T-helper 1 cell (primary cell): Measurements from ENCODE around the gene TMEM132D.
"Not testable (repeated sequence)": the region's sequence is repeated elsewhere in the genome, so short reads cannot be mapped to it uniquely, and the experiment has no call there.

Experiments used
- DNase-seq, 5 donors: peaks; one replicate each; pipeline ENCODE4 v3.0.0-alpha.2; 2012 to 2020

The TMEM132D gene

GRCh38 chr12:129571901-129572494 is 331.8 kb downstream of the TMEM132D start:
- DNase-seq, result no peak

GRCh38 chr12:129570796-129571400 is 332.9 kb downstream of the TMEM132D start:
- no peak for DNase-seq

GRCh38 chr12:129566800-129567199 is 337.0 kb downstream of the TMEM132D start:
- no peak for DNase-seq

GRCh38 chr12:129564768-129565167 is 339.1 kb downstream of the TMEM132D start:
- no peak for DNase-seq

- no peak for DNase-seq
Observed at GRCh38 chr12:129563266-129563665, 340.6 kb downstream of the TMEM132D start.

- no peak for DNase-seq
Observed at GRCh38 chr12:129561304-129561703, 342.5 kb downstream of the TMEM132D start.

GRCh38 chr12:129559776-129560175 is 344.0 kb downstream of the TMEM132D start:
- no peak for DNase-seq

- no peak for DNase-seq
Observed at GRCh38 chr12:129558036-129558435, 345.8 kb downstream of the TMEM132D start.

GRCh38 chr12:129556082-129556481 is 347.7 kb downstream of the TMEM132D start:
- DNase-seq, result no peak

- no peak for DNase-seq
Observed at GRCh38 chr12:129552996-129553750, 350.7 kb downstream of the TMEM132D start.

GRCh38 chr12:129551441-129551840 is 352.4 kb downstream of the TMEM132D start:
- no peak for DNase-seq

- no peak for DNase-seq
Observed at GRCh38 chr12:129550353-129550752, 353.5 kb downstream of the TMEM132D start.

- no peak for DNase-seq
Observed at GRCh38 chr12:129549656-129550055, 354.2 kb downstream of the TMEM132D start.

- DNase-seq, result not testable (repeated sequence)
Observed at GRCh38 chr12:129549020-129549419, 354.8 kb downstream of the TMEM132D start.

- no peak for DNase-seq
Observed at GRCh38 chr12:129544716-129545115, 359.1 kb downstream of the TMEM132D start.

- DNase-seq, result no peak
Observed at GRCh38 chr12:129540954-129541353, 362.9 kb downstream of the TMEM132D start.

- DNase-seq, result no peak
Observed at GRCh38 chr12:129540249-129540648, 363.6 kb downstream of the TMEM132D start.

GRCh38 chr12:129538724-129539335 is 365.0 kb downstream of the TMEM132D start:
- not testable (repeated sequence) for DNase-seq

GRCh38 chr12:129538137-129538536 is 365.7 kb downstream of the TMEM132D start:
- DNase-seq, result no peak

- DNase-seq, result no peak
Observed at GRCh38 chr12:129534966-129535750, 368.7 kb downstream of the TMEM132D start.

GRCh38 chr12:129532707-129533499 is 370.9 kb downstream of the TMEM132D start:
- no peak for DNase-seq

GRCh38 chr12:129532082-129532481 is 371.7 kb downstream of the TMEM132D start:
- DNase-seq, result no peak
